NCI-H748 (cell line): ENCODE data around the gene NONO.
A peak's percentile ranks its signal among the peaks of the same experiment; 100 is the strongest.
"Not testable (repeated sequence)": the region's sequence is repeated elsewhere in the genome, so short reads cannot be mapped to it uniquely, and the experiment has no call there.

Experiments
- DNase-seq: peaks from one replicate; lab custom pipeline; 2025; ENCODE audit not compliant: unreplicated experiment; lab: John Stamatoyannopoulos, UW

Gene NONO, protein sequence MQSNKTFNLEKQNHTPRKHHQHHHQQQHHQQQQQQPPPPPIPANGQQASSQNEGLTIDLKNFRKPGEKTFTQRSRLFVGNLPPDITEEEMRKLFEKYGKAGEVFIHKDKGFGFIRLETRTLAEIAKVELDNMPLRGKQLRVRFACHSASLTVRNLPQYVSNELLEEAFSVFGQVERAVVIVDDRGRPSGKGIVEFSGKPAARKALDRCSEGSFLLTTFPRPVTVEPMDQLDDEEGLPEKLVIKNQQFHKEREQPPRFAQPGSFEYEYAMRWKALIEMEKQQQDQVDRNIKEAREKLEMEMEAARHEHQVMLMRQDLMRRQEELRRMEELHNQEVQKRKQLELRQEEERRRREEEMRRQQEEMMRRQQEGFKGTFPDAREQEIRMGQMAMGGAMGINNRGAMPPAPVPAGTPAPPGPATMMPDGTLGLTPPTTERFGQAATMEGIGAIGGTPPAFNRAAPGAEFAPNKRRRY

GRCh38 chrX:71283403-71284143 lies at the start of gene NONO:
Gene NONO, plus strand, starts transcription at chrX:71283635. Its CDS starts 7,003 bp downstream, at chrX:71290638.
- DNase-seq: peak; percentile 100

GRCh38 chrX:71235482-71235881 lies 48.0 kb upstream of the NONO start:
- DNase-seq: no peak

DNA sequence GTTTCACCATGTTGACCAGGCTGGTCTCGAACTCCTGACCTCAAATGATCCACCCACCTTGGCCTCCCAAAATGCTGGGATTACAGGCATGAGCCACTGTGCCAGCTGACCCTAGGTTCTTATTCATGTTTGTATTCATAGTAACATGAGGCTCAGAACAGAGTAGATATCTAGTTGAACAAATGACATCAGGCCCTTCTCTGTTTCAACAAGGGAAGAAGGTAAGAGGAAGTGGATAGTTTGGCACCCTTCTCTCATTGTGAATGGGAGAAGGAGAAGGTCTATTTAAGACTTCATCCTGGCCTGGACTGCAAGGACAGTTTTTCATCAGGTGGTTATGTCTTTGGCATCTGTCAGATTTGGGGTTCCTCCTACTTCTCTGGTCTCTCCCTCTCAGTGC lies 46.6 kb upstream of the NONO start:
- no peak for DNase-seq

DNA sequence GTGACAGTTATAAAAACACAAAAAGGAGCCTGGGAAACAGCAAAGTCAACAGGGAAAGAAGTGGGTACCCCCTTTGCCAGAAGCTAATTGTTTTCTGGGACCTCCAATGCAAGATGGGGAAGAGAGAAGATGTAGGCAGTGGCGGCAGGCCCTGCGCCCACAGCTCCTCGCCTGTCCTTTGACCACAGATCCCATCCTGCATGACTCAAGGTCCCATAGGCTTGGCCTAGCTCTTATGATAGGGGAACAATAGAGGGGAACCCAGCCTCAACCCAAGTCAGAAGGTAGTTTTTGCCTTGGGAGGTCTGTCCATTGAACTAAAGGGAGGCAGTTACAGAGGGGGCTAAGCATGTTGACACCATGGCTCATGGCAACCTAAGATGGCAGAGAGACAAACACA lies 43.7 kb upstream of the NONO start:
- DNase-seq: no peak

DNA sequence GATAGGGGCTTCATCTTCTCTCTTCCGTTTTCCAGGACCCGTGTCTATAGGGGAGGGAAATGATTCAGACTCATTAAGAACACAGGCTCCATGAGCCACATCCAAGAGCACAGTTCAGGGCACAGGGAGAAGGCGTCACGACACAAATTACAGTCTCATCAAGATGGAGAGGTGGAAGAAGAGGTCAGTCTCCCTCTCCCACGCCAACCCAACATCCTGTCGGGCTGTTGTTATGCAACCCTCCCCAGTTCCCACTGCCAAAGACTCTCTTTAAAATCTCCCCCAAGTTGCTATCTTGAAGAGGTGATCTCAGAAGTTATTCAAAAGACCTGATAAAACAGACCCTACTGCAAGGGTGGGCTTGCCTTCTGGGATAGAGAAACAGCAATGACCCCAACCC lies 42.1 kb upstream of the NONO start:
- no peak for DNase-seq

DNA sequence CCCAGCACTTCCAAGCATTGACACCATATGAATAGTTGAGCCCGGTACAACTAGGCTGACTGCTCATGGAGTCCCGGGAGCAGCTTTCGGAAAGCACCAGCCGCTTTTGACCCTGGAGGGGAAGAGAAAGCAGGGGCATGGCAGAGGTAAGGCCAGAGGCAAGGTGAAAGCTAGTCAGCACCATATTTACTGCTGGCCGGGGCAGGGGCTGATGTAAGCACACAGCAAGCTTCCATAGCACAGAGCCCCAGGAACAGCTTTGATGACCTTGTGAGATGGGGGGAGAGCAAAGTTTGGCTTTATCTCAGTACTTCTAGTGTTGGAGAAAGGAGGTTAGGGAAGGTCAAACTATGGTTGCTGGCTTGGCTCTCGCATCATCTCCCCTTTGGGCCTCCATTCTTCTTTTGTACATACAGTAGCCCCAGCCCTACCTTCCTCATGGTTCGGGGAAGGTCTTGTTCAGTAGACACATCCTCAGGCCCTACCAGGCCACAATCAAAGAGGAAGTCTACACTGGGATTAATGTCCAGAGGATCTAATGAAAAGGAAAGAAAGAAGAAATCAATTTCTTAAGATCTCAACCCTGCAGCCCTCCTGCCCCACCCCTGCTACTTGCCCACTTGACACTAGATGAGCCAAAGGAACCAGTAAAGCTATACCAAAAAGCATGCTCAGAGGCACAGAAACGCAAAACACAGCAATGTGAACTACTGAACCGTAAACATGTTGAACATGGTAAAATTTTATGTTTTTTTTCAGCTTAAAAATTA lies 38.9 kb upstream of the NONO start:
- no peak for DNase-seq

GRCh38 chrX:71245159-71245558 lies 38.3 kb upstream of the NONO start:
- no peak for DNase-seq

DNA sequence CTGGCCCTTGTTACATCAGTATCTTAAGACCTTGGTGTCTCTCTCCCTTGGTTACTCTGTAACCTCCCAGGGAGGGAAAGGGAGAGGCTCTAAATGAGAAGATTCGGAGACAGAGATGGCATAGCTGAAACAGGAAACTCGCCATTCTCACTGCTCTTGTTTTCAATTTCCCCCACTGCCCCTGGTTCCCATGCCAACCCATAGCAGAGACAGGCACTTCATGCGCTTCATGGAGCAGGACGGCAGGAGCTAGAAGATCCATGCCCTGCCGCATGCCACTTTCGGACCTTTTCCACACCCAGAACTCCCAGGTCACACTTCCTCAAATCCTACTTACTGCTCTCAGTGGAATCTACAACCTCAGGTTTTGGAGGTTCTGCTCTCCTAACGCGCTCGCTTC lies 32.6 kb upstream of the NONO start:
- no peak for DNase-seq

GRCh38 chrX:71251466-71251973 lies 31.9 kb upstream of the NONO start:
- DNase-seq: no peak

DNA sequence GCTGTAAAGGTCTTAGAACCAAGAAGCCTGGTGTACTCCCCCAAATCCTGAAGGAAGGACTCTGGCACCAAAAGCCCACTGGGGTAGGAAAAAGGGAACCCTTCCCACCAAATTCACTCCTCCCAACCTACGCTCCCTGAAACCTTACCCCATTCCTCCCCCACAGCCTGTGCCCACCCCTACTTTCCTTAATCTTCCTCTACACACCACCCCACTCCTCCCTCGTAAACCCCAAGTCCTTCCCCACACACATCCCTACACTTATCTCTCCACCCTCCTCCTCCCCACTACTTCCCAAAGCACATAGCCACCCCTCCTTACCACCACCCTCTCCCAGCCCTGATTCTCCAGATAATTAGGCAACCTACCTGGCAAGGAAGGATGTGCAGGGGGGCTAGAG lies 31.2 kb upstream of the NONO start:
- no peak for DNase-seq

DNA sequence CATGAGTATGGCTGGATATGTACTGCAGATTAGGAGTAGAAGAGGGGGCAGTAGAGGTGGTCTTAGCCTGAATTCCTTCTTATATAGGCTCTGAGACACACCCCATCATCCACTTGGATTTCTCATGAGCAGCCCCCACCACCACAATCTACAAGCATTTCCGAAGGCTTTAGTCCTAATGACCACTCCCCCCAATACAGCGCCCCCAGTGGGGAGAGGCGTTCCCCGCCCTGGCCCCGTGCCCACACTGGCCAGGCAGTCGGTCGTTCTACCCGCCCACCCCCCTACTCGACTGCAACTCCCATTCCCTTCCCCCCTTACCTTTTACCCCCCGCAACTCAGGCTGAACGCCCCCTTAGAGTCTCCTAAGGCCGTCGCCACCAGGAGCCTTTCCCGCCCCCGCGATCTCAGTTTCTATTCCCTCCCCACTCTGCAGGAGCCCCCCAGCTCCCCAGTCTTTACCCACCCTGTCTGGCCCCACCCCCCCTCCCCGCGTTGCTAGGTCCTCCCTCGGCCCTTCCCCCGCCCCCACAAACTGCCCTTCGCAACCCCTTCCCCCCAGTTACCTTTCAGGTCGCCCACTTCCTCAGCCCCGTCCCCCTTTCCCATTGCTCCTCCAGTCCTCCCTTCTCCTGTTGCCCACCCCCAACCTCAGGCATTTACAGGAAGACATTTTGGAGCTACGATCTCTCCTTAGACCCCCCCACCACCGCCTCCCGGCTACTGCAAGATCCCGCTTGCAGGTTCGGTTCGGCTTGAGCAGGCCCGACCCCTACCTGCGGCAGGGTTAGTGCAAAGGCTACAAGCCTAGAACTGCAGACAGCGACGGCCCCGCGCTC lies 30.0 kb upstream of the NONO start:
- peak; percentile 63 for DNase-seq

DNA sequence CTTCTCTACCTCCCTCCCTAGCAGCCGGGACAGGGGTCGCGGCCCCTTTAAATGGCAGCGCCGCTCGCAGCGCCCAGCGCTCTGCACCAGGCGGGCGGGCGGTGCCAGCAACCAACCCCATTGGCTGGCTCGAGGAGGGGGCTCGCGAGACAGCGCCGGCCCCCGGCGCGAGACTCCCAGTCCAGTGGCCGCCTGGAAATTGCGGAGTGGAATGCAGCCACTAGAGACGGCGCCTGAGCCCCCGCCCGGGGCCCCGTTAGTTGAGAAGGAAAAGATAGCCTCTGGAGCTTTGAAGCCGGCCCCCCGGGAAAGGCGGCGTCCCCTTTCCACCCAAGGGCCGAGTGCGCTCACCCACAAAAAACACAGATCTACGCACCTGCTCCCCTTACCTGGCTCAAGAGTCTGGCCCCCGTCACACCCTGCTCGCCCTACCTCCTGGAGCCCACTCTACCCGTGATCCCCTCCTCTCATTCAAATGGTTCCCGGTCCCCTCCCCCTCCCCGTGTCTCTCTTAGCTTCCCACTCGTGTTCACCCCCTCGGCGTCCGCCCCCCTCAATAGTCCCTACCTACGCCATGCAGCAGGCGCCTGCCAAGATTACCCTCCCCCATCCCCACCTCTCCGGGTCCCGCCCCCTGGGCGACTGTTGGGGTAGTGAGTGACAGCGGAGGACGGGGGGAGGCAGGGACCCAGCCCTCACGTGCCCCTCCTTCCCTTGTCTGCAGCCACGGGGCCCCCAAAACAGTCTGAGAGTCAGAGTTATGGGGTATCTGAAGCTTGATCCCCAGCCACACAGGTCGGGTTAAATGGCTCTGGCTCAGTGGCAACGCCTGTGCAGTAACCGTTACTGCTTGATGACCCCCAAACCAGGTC lies 29.1 kb upstream of the NONO start, which contains the start of gene ZMYM3:
ZMYM3 (minus strand) TSS at position 49 of the 872 bp plus-strand sequence. CDS start 885 bp downstream, outside the sequence.
- peak; percentile 89 for DNase-seq

DNA sequence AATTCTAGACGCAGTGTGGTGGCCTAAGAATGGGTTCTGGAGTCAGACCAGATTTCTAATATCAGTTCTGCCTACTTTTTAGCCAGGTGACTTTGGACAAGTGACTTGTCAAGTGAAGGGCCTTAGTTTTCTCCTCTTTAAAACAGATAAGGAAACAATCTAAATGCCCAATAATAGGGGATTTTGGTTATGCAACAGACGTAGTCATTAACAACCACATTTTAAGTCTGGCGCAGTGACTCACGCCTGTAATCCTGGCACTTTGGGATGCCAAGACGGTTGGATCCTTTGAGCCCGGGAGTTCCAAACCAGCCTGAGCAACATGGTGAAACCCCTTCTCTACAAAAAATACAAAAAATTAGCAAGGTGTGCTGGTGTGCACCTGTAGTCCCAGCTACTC lies 27.4 kb upstream of the NONO start:
- DNase-seq: no peak

DNA sequence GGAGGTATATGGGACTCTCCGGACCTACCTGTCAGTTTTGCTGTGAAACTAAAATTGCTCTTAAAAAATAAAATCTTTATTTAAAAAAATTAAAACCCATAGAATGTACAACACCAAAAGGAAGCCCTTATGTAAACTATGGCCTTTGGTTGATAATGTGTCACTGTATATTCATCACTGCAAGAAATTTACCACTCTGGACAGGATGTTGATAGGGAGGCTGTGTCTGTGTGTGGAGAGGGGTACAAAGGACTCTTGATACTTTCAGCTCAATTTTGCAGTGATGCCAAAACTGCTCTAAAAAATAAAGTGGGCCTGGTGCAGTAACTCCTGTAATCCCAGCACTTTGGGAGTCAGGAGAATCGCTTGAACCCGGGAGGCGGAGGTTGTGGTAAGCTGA lies 26.6 kb upstream of the NONO start:
- no peak for DNase-seq

GRCh38 chrX:71268624-71269023 lies 14.8 kb upstream of the NONO start:
- not testable (repeated sequence) for DNase-seq

- no peak for DNase-seq
Observed at GRCh38 chrX:71269801-71270395, 13.5 kb upstream of the NONO start.

- not testable (repeated sequence) for DNase-seq
Observed at GRCh38 chrX:71272313-71272712, 11.1 kb upstream of the NONO start.

GRCh38 chrX:71281300-71281699 lies 2.1 kb upstream of the NONO start:
- DNase-seq: not testable (repeated sequence)
